OCI-LY1 (cell line): Measurements from ENCODE around the gene PTPRN2.

Experiments
- H2AFZ ChIP-seq: fragments of 200-600 bp; sonication (generic), shearing (Covaris generic); 2 replicates; pipeline ENCODE4 v1.6.0; 2014; ENCODE audit warnings: antibody characterized with exemption, mild to moderate bottlenecking, low read length
- H3F3A ChIP-seq: fragments of 200-600 bp; sonication (generic), shearing (Covaris generic); 2 replicates; pipeline ENCODE4 v1.6.0; 2014; ENCODE audit warnings: mild to moderate bottlenecking, antibody characterized with exemption, low read length, moderate library complexity; ENCODE audit not compliant: insufficient read depth
- H3K27ac ChIP-seq: fragments of 200-600 bp; sonication (generic); 2 replicates; pipeline ENCODE4 v1.5.1; 2014; ENCODE audit warnings: low read length, mixed run types, mild to moderate bottlenecking, low read depth; ENCODE audit not compliant: poor library complexity, severe bottlenecking
- H3K27me3 ChIP-seq: fragments of 200-600 bp; sonication (generic); 2 replicates; pipeline ENCODE4 v1.6.0; 2014; ENCODE audit warnings: antibody characterized with exemption, mild to moderate bottlenecking, low read length, moderate library complexity; ENCODE audit not compliant: insufficient read depth
- H3K36me3 ChIP-seq: fragments of 200-600 bp; sonication (generic); 2 replicates; pipeline ENCODE4 v1.6.1; 2014; ENCODE audit warnings: mild to moderate bottlenecking, antibody characterized with exemption, low read length, moderate library complexity, mixed read lengths; ENCODE audit not compliant: insufficient read depth
- H3K4me1 ChIP-seq: fragments of 200-600 bp; sonication (generic); 2 replicates; pipeline ENCODE4 v1.5.1; 2014; ENCODE audit warnings: mild to moderate bottlenecking, low read length, moderate library complexity; ENCODE audit not compliant: insufficient read depth, severe bottlenecking
- H3K4me2 ChIP-seq: fragments of 200-600 bp; sonication (generic), shearing (Covaris generic); 2 replicates; pipeline ENCODE4 v1.6.1; 2014; ENCODE audit warnings: low read length
- H3K4me3 ChIP-seq: fragments of 200-600 bp; sonication (generic); 2 replicates; pipeline ENCODE4 v1.5.1; 2014; ENCODE audit warnings: low read length, low read depth, mild to moderate bottlenecking, mixed read lengths; ENCODE audit not compliant: poor library complexity, severe bottlenecking
- H3K79me2 ChIP-seq: fragments of 200-600 bp; shearing (Covaris generic); 2 replicates; pipeline ENCODE4 v1.6.1; 2016; ENCODE audit warnings: mixed run types, low read length, mixed read lengths; ENCODE audit not compliant: insufficient read depth
- H3K9ac ChIP-seq: fragments of 200-600 bp; sonication (generic), shearing (Covaris generic); 2 replicates; pipeline ENCODE4 v1.6.1; 2014; ENCODE audit warnings: mild to moderate bottlenecking, low read length, mixed read lengths
- H3K9me2 ChIP-seq: fragments of 200-600 bp; sonication (generic), shearing (Covaris generic); 2 replicates; pipeline ENCODE4 v1.6.1; 2014; ENCODE audit warnings: low read depth, mild to moderate bottlenecking, low read length, mixed read lengths
- H3K9me3 ChIP-seq: fragments of 200-600 bp; shearing (Covaris generic); 2 replicates; pipeline ENCODE4 v1.6.1; 2014; ENCODE audit warnings: low read length, mixed read lengths
- H4K20me1 ChIP-seq: fragments of 200-600 bp; sonication (generic), shearing (Covaris generic); 2 replicates; pipeline ENCODE4 v1.6.0; 2016; ENCODE audit warnings: mild to moderate bottlenecking, low read length; ENCODE audit not compliant: insufficient read depth
- CTCF ChIP-seq: fragments of 200-600 bp; sonication (generic), shearing (Covaris generic); IDR thresholded peaks from 2 replicates; pipeline ENCODE4 v1.5.1; 2017; ENCODE audit warnings: mild to moderate bottlenecking, antibody characterized with exemption, low read length, moderate library complexity, mixed read lengths
- EZH2 ChIP-seq: fragments of 200-600 bp; sonication (generic), shearing (Covaris generic); IDR thresholded peaks from 2 replicates; pipeline ENCODE4 v1.8.0; 2017; ENCODE audit warnings: borderline replicate concordance, mixed run types, mild to moderate bottlenecking, antibody characterized with exemption, low read length, moderate library complexity, mixed read lengths

The PTPRN2 gene

GRCh38 chr7:157865351-157866165, 722.1 kb downstream of the PTPRN2 start:
- Histone ChIP-seq H3K27ac (no peak overlapping the region), H3K4me1 (no peaks in the 10 kb centered on the region), H3K36me3 (no peaks in the 10 kb centered on the region), H3F3A (no peaks in the 10 kb centered on the region), H3K9ac (no peak overlapping the region), H3K9me2 (no peaks in the 10 kb centered on the region), H3K9me3 (no peaks in the 10 kb centered on the region), H4K20me1 (no peaks in the 10 kb centered on the region), H3K27me3 (no peaks in the 10 kb centered on the region), H2AFZ (no peak overlapping the region), H3K4me2 (no peak overlapping the region), H3K79me2 (no peaks in the 10 kb centered on the region), H3K4me3 (no peak overlapping the region)
- no peak for TF ChIP-seq CTCF
- TF ChIP-seq EZH2, result no peak

GRCh38 chr7:157864911-157865310, 722.7 kb downstream of the PTPRN2 start:
- Histone ChIP-seq H3K79me2 (no peaks in the 10 kb centered on the region), H3K9ac (no peak overlapping the region)
- TF ChIP-seq EZH2 (no peak), CTCF (no peak)

GRCh38 chr7:157863906-157864810, 723.5 kb downstream of the PTPRN2 start:
- Histone ChIP-seq H4K20me1 (no peaks in the 10 kb centered on the region), H3K27me3 (no peaks in the 10 kb centered on the region), H3F3A (no peaks in the 10 kb centered on the region), H3K9me2 (no peaks in the 10 kb centered on the region), H3K27ac (no peak overlapping the region), H3K79me2 (no peaks in the 10 kb centered on the region), H3K36me3 (no peaks in the 10 kb centered on the region), H3K4me1 (no peaks in the 10 kb centered on the region), H3K4me2 (no peak overlapping the region), H3K9ac (no peak overlapping the region), H3K4me3 (no peak overlapping the region), H2AFZ (no peak overlapping the region), H3K9me3 (no peaks in the 10 kb centered on the region)
- TF ChIP-seq CTCF (no peak), EZH2 (no peak)

More at GRCh38 chr7:157864911-157865310, 722.7 kb downstream of the PTPRN2 start:
- Histone ChIP-seq H3K4me1 (no peaks in the 10 kb centered on the region), H2AFZ (no peak overlapping the region), H3K4me3 (no peak overlapping the region), H3F3A (no peaks in the 10 kb centered on the region), H3K9me3 (no peaks in the 10 kb centered on the region), H4K20me1 (no peaks in the 10 kb centered on the region), H3K27ac (no peak overlapping the region), H3K27me3 (no peaks in the 10 kb centered on the region), H3K9me2 (no peaks in the 10 kb centered on the region), H3K36me3 (no peaks in the 10 kb centered on the region), H3K4me2 (no peak overlapping the region)
